HepG2 (cell line): Measurements from ENCODE around the gene STARD13. TPM values are rescaled to one million over a fixed set of nuclear protein-coding genes. Genes with fewer than 3 reads are reported as not detected.

Source experiments
- ATAC-seq: fragments of 200-7000 bp; cut with Tn5 transposase; 3 replicates; pipeline ENCODE4 v1.9.1; 2020; ENCODE audit warnings: mild to moderate bottlenecking, moderate library complexity
- BruUV-seq: library from RNA; stranded (reverse); fragments of 400-500 nt; replicated peaks from 2 replicates; lab custom pipeline; 2021; lab: Mats Ljungman, UMichigan
- CTCF ChIA-PET: fragments of 300-600 bp; formaldehyde crosslinking; extraction: SDS; loops from one replicate; lab custom pipeline; 2021; ENCODE audit warnings: low total read pairs, inconsistent platforms, low intra/inter-chr PET ratio; lab: Yijun Ruan, JAX
- POLR2A ChIA-PET: fragments of 350-600 bp; sonication (Branson Sonifier 250); formaldehyde crosslinking; loops from one replicate; lab custom pipeline; 2020; ENCODE audit warnings: antibody characterized with exemption, inconsistent platforms; lab: Yijun Ruan, JAX
- DNase-seq: peaks from one replicate; pipeline ENCODE4 v3.0.0-alpha.2; 2015; ENCODE audit warnings: low spot score
- FAIRE-seq: peaks from 3 replicates; lab custom pipeline; 2011; peaks lifted over from hg19 to GRCh38; lab: Jason Lieb, UNC
- H2AFZ ChIP-seq: one replicate; pipeline ENCODE4 v1.6.1; 2011; ENCODE audit warnings: low read length, inconsistent platforms
- H3K27ac ChIP-seq: fragments of 300-600 bp; 3 replicates; pipeline ENCODE4 v1.8.0; 2011; ENCODE audit warnings: mixed run types, mild to moderate bottlenecking, mixed read lengths, low read length, inconsistent platforms; ENCODE audit not compliant: insufficient read depth; ENCODE audit errors: extremely low read length
- H3K27me3 ChIP-seq, 2 experiments: fragments of 200-600 bp in 1 of 2; 2 replicates in 1 of 2; 3 replicates in 1 of 2; pipeline versions ENCODE4 v1.6.0 to v1.8.0; 2011; ENCODE audit warnings: low read length in 2 of 2, mild to moderate bottlenecking in 2 of 2, moderate library complexity in 2 of 2, inconsistent platforms in 1 of 2; ENCODE audit not compliant: insufficient read depth in 2 of 2, control insufficient read depth in 1 of 2
- H3K36me3 ChIP-seq, 2 experiments: fragments of 200-600 bp in 1 of 2; replicated peaks in 1 of 2; 2 replicates in 1 of 2; 3 replicates in 1 of 2; pipeline versions ENCODE4 v1.5.1 to v1.8.0; 2011; ENCODE audit warnings: low read length in 2 of 2, inconsistent platforms in 1 of 2; ENCODE audit not compliant: insufficient read depth in 2 of 2, control insufficient read depth in 1 of 2
- H3K4me1 ChIP-seq: 2 replicates; pipeline ENCODE4 v1.5.1; 2012; ENCODE audit warnings: low read length, inconsistent platforms; ENCODE audit not compliant: insufficient read depth
- H3K4me2 ChIP-seq: 2 replicates; pipeline ENCODE4 v1.6.0; 2011; ENCODE audit warnings: low read depth, low read length, inconsistent platforms
- H3K4me3 ChIP-seq, 3 experiments: fragments of 200-600 bp in 1 of 3; sonication (generic), shearing (Covaris generic) in 1 of 3; replicated peaks in 1 of 3; 2 replicates each; pipeline ENCODE4 v1.5.1; 2011 to 2016; ENCODE audit warnings: low read length in 3 of 3, inconsistent platforms in 2 of 3, low read depth in 2 of 3, mild to moderate bottlenecking in 2 of 3, control low read depth in 1 of 3, mixed read lengths in 1 of 3; ENCODE audit not compliant: insufficient read depth in 1 of 3
- H3K79me2 ChIP-seq: one replicate; pipeline ENCODE4 v1.6.1; 2011; ENCODE audit warnings: low read length, inconsistent platforms; ENCODE audit not compliant: insufficient read depth
- H3K9ac ChIP-seq: 2 replicates; pipeline ENCODE4 v1.6.0; 2011; ENCODE audit warnings: mild to moderate bottlenecking, low read depth, low read length, inconsistent platforms; ENCODE audit not compliant: insufficient read depth
- H3K9me3 ChIP-seq: 2 replicates; pipeline ENCODE4 v1.5.1; 2012; ENCODE audit warnings: mild to moderate bottlenecking, low read length
- H4K20me1 ChIP-seq: 2 replicates; pipeline ENCODE4 v1.6.0; 2011; ENCODE audit warnings: inconsistent platforms, mild to moderate bottlenecking, low read length, moderate library complexity; ENCODE audit not compliant: insufficient read depth
- ARID2 ChIP-seq: sonication (generic); formaldehyde crosslinking; IDR thresholded peaks from 2 replicates; pipeline ENCODE4 v1.8.1; 2022; ENCODE audit warnings: mild to moderate bottlenecking, missing genetic modification reagents, borderline replicate concordance
- NCOA5 ChIP-seq: sonication (generic); formaldehyde crosslinking; IDR thresholded peaks from 2 replicates; pipeline ENCODE4 v1.4.0; 2020; ENCODE audit warnings: missing genetic modification reagents
- SRSF1 ChIP-seq: fragments of 200-400 bp; formaldehyde crosslinking; optimal IDR thresholded peaks from 2 replicates; pipeline ENCODE3; 2017; ENCODE audit warnings: mild to moderate bottlenecking, low read depth, low read length, moderate library complexity
- ZNF564 ChIP-seq: sonication (generic); formaldehyde crosslinking; IDR thresholded peaks from 2 replicates; pipeline ENCODE4 v1.8.1; 2023; ENCODE audit warnings: mild to moderate bottlenecking, missing genetic modification reagents
- ZNF569 ChIP-seq: sonication (generic); formaldehyde crosslinking; IDR thresholded peaks from 2 replicates; pipeline ENCODE4 v1.5.0; 2020; ENCODE audit warnings: mild to moderate bottlenecking, missing genetic modification reagents, moderate library complexity, borderline replicate concordance
- ZNF747 ChIP-seq: sonication (generic); formaldehyde crosslinking; IDR thresholded peaks from 2 replicates; pipeline ENCODE4 v1.8.1; 2023; ENCODE audit warnings: missing genetic modification reagents, mild to moderate bottlenecking, borderline replicate concordance
- WGBS: methylation state at CpG from one replicate; pipeline ENCODE4 v1.1.6; 2017; ENCODE audit warnings: low lambda C conversion rate; 5-methylcytosine and 5-hydroxymethylcytosine counted together
- in situ Hi-C: cut with HindIII; loops from 2 replicates; pipeline ENCODE4 v1.10.0; 2017; ENCODE audit warnings: low pct_unique_long_range_greater_than_20kb; ENCODE audit not compliant: extremely low pct_ligation_motif_present
- intact Hi-C: fragments of 100-400 bp; cut with micrococcal nuclease; formaldehyde crosslinking; loops from one replicate; pipeline ENCODE4 v1.10.0; 2022; ENCODE audit not compliant: unreplicated experiment
- polyA plus RNA-seq, 8 experiments: library from polyadenylated mRNA; depleted of rRNA in 3 of 8; stranded (reverse) in 7 of 8; unstranded in 1 of 8; fragments of >200 nt; fragmentation: Illumina TruSeq in 4 of 8; extraction: Trizol in 4 of 8; gene quantifications; 2 replicates each; pipeline versions ENCODE4 v1.2.1 to v1.2.3, GENCODE V29; 2011 to 2016; ENCODE audit warnings: low read depth in 4 of 8, missing spikeins in 1 of 8, mixed read lengths in 1 of 8; ENCODE audit not compliant: insufficient read depth in 1 of 8
- total RNA-seq, 5 experiments: library from RNA; depleted of rRNA; stranded (reverse); fragments of >200 nt; fragmentation: Illumina TruSeq; extraction: Trizol; gene quantifications; 2 replicates each; pipeline ENCODE4 v1.2.3, GENCODE V29; 2016; ENCODE audit warnings: low read depth in 1 of 5
- TF ChIP-seq, protein P1 (sequence below): IDR thresholded peaks from 2 replicates; pipeline ENCODE4 v1.4.0; 2020; ENCODE audit warnings: mild to moderate bottlenecking, missing genetic modification reagents

Gene STARD13
- total and polyA plus RNA-seq, 2 of the 13 experiments (the other 11 are each of a cell fraction or from before 2014, with no cell fraction given), result 12.8 to 14.3 TPM

DNA sequence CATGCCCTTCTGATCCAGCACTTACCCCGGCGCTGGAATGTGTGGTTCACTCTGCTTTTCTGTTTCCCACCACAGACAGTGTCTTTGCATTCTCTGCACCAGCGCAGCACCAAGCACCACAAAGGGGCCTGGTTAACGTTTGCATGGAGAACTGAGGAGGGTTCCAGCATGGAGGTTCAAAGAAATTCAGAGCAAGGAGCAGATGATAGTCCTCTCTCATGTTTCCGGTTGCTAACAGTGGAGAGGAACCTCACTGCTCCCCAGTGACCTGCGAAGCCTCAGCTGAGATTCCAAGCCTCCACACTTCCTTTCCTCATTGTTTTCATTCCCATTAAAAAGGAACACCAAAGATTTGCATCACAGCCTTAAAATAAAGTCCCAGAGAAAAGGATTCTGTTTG is 99.7 kb downstream of the STARD13 start (continued):
- TF ChIP-seq ZNF564 (CRISPR knock-in tag) (no peak), NCOA5 (CRISPR knock-in tag) (no peak), SRSF1 (no peak)
- TF ChIP-seq, protein P1, sequence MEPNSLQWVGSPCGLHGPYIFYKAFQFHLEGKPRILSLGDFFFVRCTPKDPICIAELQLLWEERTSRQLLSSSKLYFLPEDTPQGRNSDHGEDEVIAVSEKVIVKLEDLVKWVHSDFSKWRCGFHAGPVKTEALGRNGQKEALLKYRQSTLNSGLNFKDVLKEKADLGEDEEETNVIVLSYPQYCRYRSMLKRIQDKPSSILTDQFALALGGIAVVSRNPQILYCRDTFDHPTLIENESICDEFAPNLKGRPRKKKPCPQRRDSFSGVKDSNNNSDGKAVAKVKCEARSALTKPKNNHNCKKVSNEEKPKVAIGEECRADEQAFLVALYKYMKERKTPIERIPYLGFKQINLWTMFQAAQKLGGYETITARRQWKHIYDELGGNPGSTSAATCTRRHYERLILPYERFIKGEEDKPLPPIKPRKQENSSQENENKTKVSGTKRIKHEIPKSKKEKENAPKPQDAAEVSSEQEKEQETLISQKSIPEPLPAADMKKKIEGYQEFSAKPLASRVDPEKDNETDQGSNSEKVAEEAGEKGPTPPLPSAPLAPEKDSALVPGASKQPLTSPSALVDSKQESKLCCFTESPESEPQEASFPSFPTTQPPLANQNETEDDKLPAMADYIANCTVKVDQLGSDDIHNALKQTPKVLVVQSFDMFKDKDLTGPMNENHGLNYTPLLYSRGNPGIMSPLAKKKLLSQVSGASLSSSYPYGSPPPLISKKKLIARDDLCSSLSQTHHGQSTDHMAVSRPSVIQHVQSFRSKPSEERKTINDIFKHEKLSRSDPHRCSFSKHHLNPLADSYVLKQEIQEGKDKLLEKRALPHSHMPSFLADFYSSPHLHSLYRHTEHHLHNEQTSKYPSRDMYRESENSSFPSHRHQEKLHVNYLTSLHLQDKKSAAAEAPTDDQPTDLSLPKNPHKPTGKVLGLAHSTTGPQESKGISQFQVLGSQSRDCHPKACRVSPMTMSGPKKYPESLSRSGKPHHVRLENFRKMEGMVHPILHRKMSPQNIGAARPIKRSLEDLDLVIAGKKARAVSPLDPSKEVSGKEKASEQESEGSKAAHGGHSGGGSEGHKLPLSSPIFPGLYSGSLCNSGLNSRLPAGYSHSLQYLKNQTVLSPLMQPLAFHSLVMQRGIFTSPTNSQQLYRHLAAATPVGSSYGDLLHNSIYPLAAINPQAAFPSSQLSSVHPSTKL (CRISPR knock-in tag), result no peak
- TF ChIP-seq, all 625 proteins: peak for 0

DNA sequence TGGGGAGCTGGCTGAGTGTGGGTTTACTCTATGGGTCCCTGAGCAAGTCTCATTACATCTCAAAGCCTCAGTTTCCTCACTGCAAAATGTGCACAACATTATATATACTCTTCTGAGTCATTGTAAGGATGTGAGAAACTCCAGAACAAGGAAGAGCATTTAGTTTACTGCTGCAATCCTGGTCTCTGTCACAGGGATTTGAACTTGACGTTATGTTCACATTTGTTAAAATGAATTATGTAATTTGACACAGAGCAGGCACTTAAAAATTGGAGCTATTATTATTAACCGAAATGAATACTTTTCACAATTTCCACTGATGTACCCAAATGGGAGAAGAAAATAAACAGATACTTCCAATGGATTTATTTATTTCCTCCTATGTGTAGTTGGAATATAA is 101.0 kb downstream of the STARD13 start:
- H3K4me2 ChIP-seq, result no peak overlapping the region
- H3K4me3 ChIP-seq, result no peak overlapping the region
- DNase-seq (no peak), FAIRE-seq (no peak), ATAC-seq (no peak)
- H3K79me2 ChIP-seq, result no peaks in the 10 kb centered on the region
- no peak overlapping the region for H2AFZ ChIP-seq
- in situ Hi-C loops (no loop called here), intact Hi-C loops (no loop called here)
- POLR2A ChIA-PET, result no interaction called here
- no peak overlapping the region for H3K9ac ChIP-seq
- H4K20me1 ChIP-seq, result no peaks in the 10 kb centered on the region
- no peak for TF ChIP-seq ZNF569 (CRISPR knock-in tag)
- TF ChIP-seq ARID2 (CRISPR knock-in tag), result no peak
- no peak for TF ChIP-seq ZNF747 (CRISPR knock-in tag)
- H3K36me3 ChIP-seq, result peaks cover 3 to 6% of the 10 kb centered on the region in 2 experiments; a peak in 4 of 5 replicates
- H3K27ac ChIP-seq, result no peak overlapping the region
- peaks cover 25% of the 10 kb centered on the region for H3K4me1 ChIP-seq
- no peaks in the 10 kb centered on the region for H3K27me3 ChIP-seq
- 96% methylated on average over 2 of the region's 2 CpGs for WGBS
- CTCF ChIA-PET, result no interaction called here
- no peaks in the 10 kb centered on the region for H3K9me3 ChIP-seq
- no TSS peak for BruUV-seq
